ENCODE measurements around the gene TOX2. TPM values are rescaled to one million over a fixed set of nuclear protein-coding genes. Genes with fewer than 3 reads are reported as not detected.
A peak's percentile ranks its signal among the peaks of the same experiment; 100 is the strongest.

The TOX2 gene
- total and polyA plus RNA-seq, 4 experiments from 2014 or later = 0.22 to 1.1 (median 0.49) TPM

GRCh38 chr20:43976547-43976946 lies 61.9 kb downstream of the TOX2 start:
- Mint-ChIP-seq H3K36me3 (no peaks in the 10 kb centered on the region), H3K27me3 (peaks cover 0 to 5% of the 10 kb centered on the region in 2 donors), H3K4me1 (peaks cover 0 to 2% (median 0%) of the 10 kb centered on the region in 4 donors), H3K27ac (no peak overlapping the region), H3K4me3 (no peak overlapping the region), H3K9me3 (no peaks in the 10 kb centered on the region)
- Histone ChIP-seq H3K4me1 (ENCODE audit: insufficient read depth, low read length) (no peaks in the 10 kb centered on the region), H3K9me3 (ENCODE audit: control insufficient read depth in 1 of 2, low read length in 2 of 2) (no peaks in the 10 kb centered on the region), H3K4me3 (ENCODE audit: low read length in 2 of 2) (no peak overlapping the region), H3K27ac (ENCODE audit: low read depth, low read length) (no peak overlapping the region), H3K36me3 (ENCODE audit: insufficient read depth, low read length) (no peaks in the 10 kb centered on the region), H3K27me3 (ENCODE audit: insufficient read depth, low read length) (no peaks in the 10 kb centered on the region)
- ChIA-PET POLR2A (ENCODE audit: partially characterized antibody) (no interaction called here), CTCF (ENCODE audit: partially characterized antibody) (no interaction called here)
- intact Hi-C loops (cut with micrococcal nuclease) = no loop called here
- DNase-seq = no peak

DNA sequence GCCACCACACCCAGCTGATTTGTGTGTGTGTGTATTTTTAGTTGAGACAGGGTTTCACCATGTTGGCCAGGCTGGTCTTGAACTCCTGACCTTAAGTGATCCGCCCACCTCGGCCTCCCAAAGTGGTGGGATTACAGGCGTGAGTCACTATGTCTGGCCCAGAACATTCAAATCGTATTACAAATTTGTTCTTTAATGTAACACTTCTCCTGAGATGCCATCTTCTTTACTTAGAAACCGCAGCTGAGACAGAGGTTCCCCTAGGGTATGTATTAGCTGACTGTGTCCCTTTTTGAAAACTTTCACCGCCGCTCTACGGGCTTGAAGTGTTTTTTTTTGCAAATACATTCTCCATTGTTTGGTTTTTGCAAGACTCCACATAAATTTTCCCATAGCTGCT lies 62.6 kb downstream of the TOX2 start:
- H3K36me3 Mint-ChIP-seq = no peaks in the 10 kb centered on the region
- Histone ChIP-seq H3K4me1 (ENCODE audit: insufficient read depth, low read length) (no peaks in the 10 kb centered on the region), H3K27me3 (ENCODE audit: insufficient read depth, low read length) (no peaks in the 10 kb centered on the region), H3K36me3 (ENCODE audit: insufficient read depth, low read length) (no peaks in the 10 kb centered on the region), H3K9me3 (ENCODE audit: control insufficient read depth in 1 of 2, low read length in 2 of 2) (no peaks in the 10 kb centered on the region), H3K4me3 (ENCODE audit: low read length in 2 of 2) (no peak overlapping the region), H3K27ac (ENCODE audit: low read depth, low read length) (no peak overlapping the region)
- peaks cover 0 to 5% of the 10 kb centered on the region in 2 donors for H3K27me3 Mint-ChIP-seq
- no peak for DNase-seq
- POLR2A ChIA-PET (ENCODE audit: partially characterized antibody) = no interaction called here
- no peaks in the 10 kb centered on the region for H3K9me3 Mint-ChIP-seq
- H3K4me3 Mint-ChIP-seq = no peak overlapping the region
- H3K4me1 Mint-ChIP-seq = peaks cover 0 to 5% (median 1%) of the 10 kb centered on the region in 4 donors
- CTCF ChIA-PET (ENCODE audit: partially characterized antibody) = no interaction called here
- H3K27ac Mint-ChIP-seq = no peak overlapping the region
- intact Hi-C loops (cut with micrococcal nuclease) = no loop called here

GRCh38 chr20:43977962-43978361 lies 63.3 kb downstream of the TOX2 start:
- H3K4me3 Mint-ChIP-seq = no peak overlapping the region
- DNase-seq = no peak
- H3K4me1 Mint-ChIP-seq = peaks cover 0 to 5% (median 3%) of the 10 kb centered on the region in 4 donors
- peaks cover under 1% of the 10 kb centered on the region for H3K4me1 ChIP-seq (ENCODE audit: insufficient read depth, low read length)
- no peaks in the 10 kb centered on the region for H3K9me3 ChIP-seq (ENCODE audit: control insufficient read depth in 1 of 2, low read length in 2 of 2)
- H3K27me3 ChIP-seq (ENCODE audit: insufficient read depth, low read length) = no peaks in the 10 kb centered on the region
- ChIA-PET POLR2A (ENCODE audit: partially characterized antibody) (no interaction called here), CTCF (ENCODE audit: partially characterized antibody) (interaction anchor here (0.7 to 1.4 kb wide), 3 partner anchors 13 to 117 kb away, joined by 3 read pairs; no protein-coding TSS in a partner anchor)
- no peak overlapping the region for H3K27ac Mint-ChIP-seq
- intact Hi-C loops (cut with micrococcal nuclease) = no loop called here
- H3K4me3 ChIP-seq (ENCODE audit: low read length in 2 of 2) = no peak overlapping the region
- no peaks in the 10 kb centered on the region for H3K9me3 Mint-ChIP-seq
- H3K36me3 Mint-ChIP-seq = no peaks in the 10 kb centered on the region
- no peak overlapping the region for H3K27ac ChIP-seq (ENCODE audit: low read depth, low read length)
- H3K36me3 ChIP-seq (ENCODE audit: insufficient read depth, low read length) = no peaks in the 10 kb centered on the region
- H3K27me3 Mint-ChIP-seq = peaks cover 0 to 5% of the 10 kb centered on the region in 2 donors

DNA sequence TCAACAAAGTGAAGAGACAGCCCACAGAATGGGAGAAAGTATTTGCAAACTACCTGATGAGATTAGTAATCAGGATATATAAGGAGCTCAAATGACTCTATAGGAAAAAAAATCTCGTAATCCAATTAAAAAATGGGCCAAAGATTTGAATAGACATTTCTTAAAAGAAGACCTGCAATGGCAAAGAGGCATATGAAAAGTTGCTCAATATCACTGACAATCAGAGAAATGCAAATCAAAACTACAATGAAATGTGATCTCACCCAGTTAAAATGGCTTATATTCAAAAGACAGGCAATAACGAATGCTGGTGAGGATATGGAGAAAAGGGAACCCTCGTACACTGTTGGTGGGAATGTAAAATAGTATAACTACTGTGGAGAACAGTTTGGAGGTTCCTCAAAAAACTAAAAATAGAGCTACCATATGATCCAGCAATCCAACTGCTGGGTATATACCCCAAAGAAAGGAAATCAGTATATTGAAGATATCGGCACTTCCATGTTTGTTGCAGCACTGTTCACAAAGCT lies 65.0 kb downstream of the TOX2 start:
- CTCF ChIA-PET (ENCODE audit: partially characterized antibody) = interaction anchor here (1.4 kb wide), 1 partner anchor 11 kb away, joined by 3 read pairs; no protein-coding TSS in a partner anchor
- DNase-seq = no peak
- Mint-ChIP-seq H3K4me3 (no peak overlapping the region), H3K4me1 (peaks cover 0 to 10% (median 5%) of the 10 kb centered on the region in 4 donors), H3K36me3 (no peaks in the 10 kb centered on the region), H3K27me3 (peaks cover 0 to 3% of the 10 kb centered on the region in 2 donors), H3K9me3 (no peaks in the 10 kb centered on the region), H3K27ac (no peak overlapping the region)
- H3K4me3 ChIP-seq (ENCODE audit: low read length in 2 of 2) = no peak overlapping the region
- H3K27ac ChIP-seq (ENCODE audit: low read depth, low read length) = no peak overlapping the region
- intact Hi-C loops (cut with micrococcal nuclease) = no loop called here
- no peaks in the 10 kb centered on the region for H3K36me3 ChIP-seq (ENCODE audit: insufficient read depth, low read length)
- no peaks in the 10 kb centered on the region for H3K9me3 ChIP-seq (ENCODE audit: control insufficient read depth in 1 of 2, low read length in 2 of 2)
- H3K27me3 ChIP-seq (ENCODE audit: insufficient read depth, low read length) = no peaks in the 10 kb centered on the region
- H3K4me1 ChIP-seq (ENCODE audit: insufficient read depth, low read length) = peaks cover 11% of the 10 kb centered on the region
- POLR2A ChIA-PET (ENCODE audit: partially characterized antibody) = no interaction called here

DNA sequence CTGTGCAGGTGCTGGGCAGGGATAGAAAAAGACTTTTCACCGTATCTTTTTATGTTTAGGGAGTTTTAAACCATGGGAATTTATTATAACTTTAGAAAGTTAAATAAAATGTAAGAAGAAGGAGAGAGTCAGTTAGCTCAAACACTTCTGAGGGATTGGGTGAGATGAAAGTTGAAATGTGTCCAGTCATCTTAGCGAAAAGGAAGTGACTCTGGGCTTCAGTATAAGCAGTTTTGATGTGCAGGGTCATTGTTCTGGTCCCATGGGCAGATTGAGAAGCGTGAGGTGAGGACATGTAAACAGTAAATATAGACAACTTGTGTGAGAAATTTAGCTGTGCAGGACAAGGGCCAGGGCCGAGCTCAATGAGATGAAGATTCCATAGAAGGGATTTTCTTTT lies 66.9 kb downstream of the TOX2 start:
- ChIA-PET POLR2A (ENCODE audit: partially characterized antibody) (no interaction called here), CTCF (ENCODE audit: partially characterized antibody) (interaction anchor here (0.6 to 1.7 kb wide), 4 partner anchors 9 to 102 kb away, joined by 3 to 5 read pairs (median 3); no protein-coding TSS in a partner anchor)
- Mint-ChIP-seq H3K36me3 (no peaks in the 10 kb centered on the region), H3K27ac (no peak overlapping the region), H3K27me3 (peaks cover 0 to 3% of the 10 kb centered on the region in 2 donors), H3K4me3 (no peak overlapping the region), H3K4me1 (peaks cover 0 to 10% (median 5%) of the 10 kb centered on the region in 4 donors), H3K9me3 (no peaks in the 10 kb centered on the region)
- Histone ChIP-seq H3K9me3 (ENCODE audit: control insufficient read depth in 1 of 2, low read length in 2 of 2) (no peaks in the 10 kb centered on the region), H3K4me1 (ENCODE audit: insufficient read depth, low read length) (peaks cover 11% of the 10 kb centered on the region), H3K4me3 (ENCODE audit: low read length in 2 of 2) (no peak overlapping the region), H3K36me3 (ENCODE audit: insufficient read depth, low read length) (no peaks in the 10 kb centered on the region), H3K27ac (ENCODE audit: low read depth, low read length) (no peak overlapping the region), H3K27me3 (ENCODE audit: insufficient read depth, low read length) (no peaks in the 10 kb centered on the region)
- no peak for DNase-seq
- intact Hi-C loops (cut with micrococcal nuclease) = no loop called here

GRCh38 chr20:43982016-43982415 lies 67.4 kb downstream of the TOX2 start:
- Mint-ChIP-seq H3K4me1 (peaks cover 0 to 10% (median 6%) of the 10 kb centered on the region in 4 donors), H3K36me3 (no peaks in the 10 kb centered on the region), H3K27ac (peak overlapping the region in 1 of 7 donors; percentile 37), H3K4me3 (no peak overlapping the region), H3K27me3 (peaks cover 0 to 3% of the 10 kb centered on the region in 2 donors), H3K9me3 (no peaks in the 10 kb centered on the region)
- POLR2A ChIA-PET (ENCODE audit: partially characterized antibody) = no interaction called here
- Histone ChIP-seq H3K4me3 (ENCODE audit: low read length in 2 of 2) (no peak overlapping the region), H3K27ac (ENCODE audit: low read depth, low read length) (no peak overlapping the region), H3K4me1 (ENCODE audit: insufficient read depth, low read length) (peaks cover 11% of the 10 kb centered on the region), H3K36me3 (ENCODE audit: insufficient read depth, low read length) (no peaks in the 10 kb centered on the region), H3K27me3 (ENCODE audit: insufficient read depth, low read length) (no peaks in the 10 kb centered on the region), H3K9me3 (ENCODE audit: control insufficient read depth in 1 of 2, low read length in 2 of 2) (no peaks in the 10 kb centered on the region)
- CTCF ChIA-PET (ENCODE audit: partially characterized antibody) = interaction anchor here (1.2 to 1.7 kb wide), 3 partner anchors 10 to 102 kb away, joined by 3 to 5 read pairs (median 3); no protein-coding TSS in a partner anchor
- intact Hi-C loops (cut with micrococcal nuclease) = no loop called here
- no peak for DNase-seq

GRCh38 chr20:43982886-43983285 lies 68.2 kb downstream of the TOX2 start:
- H3K4me3 Mint-ChIP-seq = no peak overlapping the region
- peaks cover 0 to 3% of the 10 kb centered on the region in 2 donors for H3K27me3 Mint-ChIP-seq
- intact Hi-C loops (cut with micrococcal nuclease) = loop anchor here (1.0 kb wide), 1 partner anchor 97 kb away; no protein-coding TSS in a partner anchor
- CTCF ChIA-PET (ENCODE audit: partially characterized antibody) = interaction anchor here (1.7 kb wide), 1 partner anchor 101 kb away, joined by 3 read pairs; no protein-coding TSS in a partner anchor
- DNase-seq = no peak
- no peaks in the 10 kb centered on the region for H3K36me3 Mint-ChIP-seq
- Histone ChIP-seq H3K4me3 (ENCODE audit: low read length in 2 of 2) (no peak overlapping the region), H3K36me3 (ENCODE audit: insufficient read depth, low read length) (no peaks in the 10 kb centered on the region), H3K27me3 (ENCODE audit: insufficient read depth, low read length) (no peaks in the 10 kb centered on the region), H3K4me1 (ENCODE audit: insufficient read depth, low read length) (peaks cover 11% of the 10 kb centered on the region), H3K9me3 (ENCODE audit: control insufficient read depth in 1 of 2, low read length in 2 of 2) (no peaks in the 10 kb centered on the region), H3K27ac (ENCODE audit: low read depth, low read length) (no peak overlapping the region)
- no peak overlapping the region for H3K27ac Mint-ChIP-seq
- peaks cover 0 to 10% (median 6%) of the 10 kb centered on the region in 4 donors for H3K4me1 Mint-ChIP-seq
- no peaks in the 10 kb centered on the region for H3K9me3 Mint-ChIP-seq
- POLR2A ChIA-PET (ENCODE audit: partially characterized antibody) = no interaction called here
